ENCODE measurements around the gene XRCC3.

XRCC3 gene

DNA sequence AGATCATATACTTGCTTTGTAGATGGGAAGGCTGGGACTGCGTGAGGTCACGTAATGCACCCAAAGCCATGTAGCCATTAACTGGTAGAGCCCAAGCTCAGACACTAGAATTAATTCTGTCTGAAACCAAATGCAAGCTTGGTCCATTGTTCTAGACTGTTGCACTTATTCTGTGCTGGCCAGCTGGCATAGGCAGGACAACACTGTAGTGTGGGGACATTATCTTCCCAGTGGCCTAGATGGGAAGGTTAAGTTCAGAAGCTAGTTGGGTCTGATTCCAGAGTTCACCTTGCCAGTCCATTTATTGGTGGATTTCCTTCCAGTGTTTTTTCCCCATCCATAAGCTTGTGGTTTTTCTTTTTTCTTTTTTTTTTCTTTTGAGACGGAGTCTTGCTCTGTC lies 47.1 kb downstream of the XRCC3 start:
- no peaks in the 10 kb centered on the region for H3K9me3 ChIP-seq (ENCODE audit: control insufficient read depth, low read length)
- no peak overlapping the region for H3K27ac ChIP-seq (ENCODE audit: insufficient read depth, low read depth, low read length, poor library complexity, severe bottlenecking)
- no peaks in the 10 kb centered on the region for H3K27me3 ChIP-seq (ENCODE audit: control insufficient read depth, insufficient read depth, low read length, poor library complexity, severe bottlenecking)
- 95 to 96% methylated on average over 3 of the region's 3 CpGs for WGBS, 2 experiments
- H3K4me1 ChIP-seq (ENCODE audit: control insufficient read depth, insufficient read depth, low read length), result no peaks in the 10 kb centered on the region
- no peak overlapping the region for H3K4me3 ChIP-seq (ENCODE audit: insufficient read depth, low read depth, low read length)
- peaks cover 42% of the 10 kb centered on the region for H3K36me3 ChIP-seq (ENCODE audit: control insufficient read depth, insufficient read depth, low read length)

DNA sequence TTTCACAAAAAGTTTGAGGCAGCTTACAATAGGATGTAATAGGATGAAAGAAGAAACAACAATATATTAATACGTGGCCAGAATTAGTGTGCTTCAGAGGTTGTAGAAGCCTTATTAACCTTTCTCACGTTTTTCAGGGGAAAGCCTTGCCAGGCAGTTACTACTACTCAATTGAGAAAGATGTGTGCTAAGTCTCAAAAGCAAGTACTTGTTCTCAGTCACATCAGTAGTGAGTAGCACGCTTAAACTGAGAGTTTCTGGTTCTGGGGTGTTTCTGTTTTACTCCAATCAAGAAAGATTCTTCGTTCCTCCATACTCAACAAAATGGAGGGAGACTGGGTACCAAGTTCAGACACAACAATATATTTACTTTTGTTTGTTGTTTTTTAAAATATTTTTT lies 47.6 kb downstream of the XRCC3 start:
- Histone ChIP-seq H3K4me1 (ENCODE audit: control insufficient read depth, insufficient read depth, low read length) (no peaks in the 10 kb centered on the region), H3K27me3 (ENCODE audit: control insufficient read depth, insufficient read depth, low read length, poor library complexity, severe bottlenecking) (no peaks in the 10 kb centered on the region), H3K4me3 (ENCODE audit: insufficient read depth, low read depth, low read length) (no peak overlapping the region), H3K36me3 (ENCODE audit: control insufficient read depth, insufficient read depth, low read length) (peaks cover 47% of the 10 kb centered on the region), H3K9me3 (ENCODE audit: control insufficient read depth, low read length) (no peaks in the 10 kb centered on the region), H3K27ac (ENCODE audit: insufficient read depth, low read depth, low read length, poor library complexity, severe bottlenecking) (no peak overlapping the region)
- WGBS, 2 experiments, result 94 to 98% methylated on average over 3 to 4 of the region's 4 CpGs

- 94 to 95% methylated on average over 13 of the region's 13 CpGs for WGBS, 2 experiments
- Histone ChIP-seq H3K4me1 (ENCODE audit: control insufficient read depth, insufficient read depth, low read length) (no peaks in the 10 kb centered on the region), H3K36me3 (ENCODE audit: control insufficient read depth, insufficient read depth, low read length) (peaks cover 37% of the 10 kb centered on the region), H3K27ac (ENCODE audit: insufficient read depth, low read depth, low read length, poor library complexity, severe bottlenecking) (no peak overlapping the region), H3K4me3 (ENCODE audit: insufficient read depth, low read depth, low read length) (no peak overlapping the region), H3K9me3 (ENCODE audit: control insufficient read depth, low read length) (no peaks in the 10 kb centered on the region), H3K27me3 (ENCODE audit: control insufficient read depth, insufficient read depth, low read length, poor library complexity, severe bottlenecking) (no peaks in the 10 kb centered on the region)
Observed at GRCh38 chr14:103663506-103663905, 51.7 kb downstream of the XRCC3 start.

DNA sequence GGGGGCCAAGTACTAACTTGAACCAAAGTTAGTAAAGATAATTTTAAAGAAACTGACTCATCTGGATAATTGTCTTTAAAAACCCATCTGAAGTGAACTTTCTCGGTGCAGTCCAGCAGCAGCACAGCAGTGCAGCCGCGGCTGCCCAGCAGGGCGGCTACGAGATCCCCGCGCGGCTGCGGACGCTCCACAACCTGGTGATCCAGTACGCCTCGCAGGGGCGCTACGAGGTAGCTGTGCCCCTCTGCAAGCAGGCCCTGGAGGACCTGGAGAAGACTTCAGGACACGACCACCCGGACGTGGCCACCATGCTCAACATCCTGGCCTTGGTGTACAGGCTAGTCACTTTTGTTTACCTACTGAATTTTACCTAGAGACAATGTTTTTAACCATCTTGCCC lies 52.7 kb downstream of the XRCC3 start:
- WGBS, 2 experiments, result 95 to 96% methylated on average over 17 of the region's 17 CpGs
- Histone ChIP-seq H3K4me3 (ENCODE audit: insufficient read depth, low read depth, low read length) (no peak overlapping the region), H3K27me3 (ENCODE audit: control insufficient read depth, insufficient read depth, low read length, poor library complexity, severe bottlenecking) (no peaks in the 10 kb centered on the region), H3K36me3 (ENCODE audit: control insufficient read depth, insufficient read depth, low read length) (peaks cover 42% of the 10 kb centered on the region), H3K27ac (ENCODE audit: insufficient read depth, low read depth, low read length, poor library complexity, severe bottlenecking) (no peak overlapping the region), H3K4me1 (ENCODE audit: control insufficient read depth, insufficient read depth, low read length) (no peaks in the 10 kb centered on the region), H3K9me3 (ENCODE audit: control insufficient read depth, low read length) (no peaks in the 10 kb centered on the region)

DNA sequence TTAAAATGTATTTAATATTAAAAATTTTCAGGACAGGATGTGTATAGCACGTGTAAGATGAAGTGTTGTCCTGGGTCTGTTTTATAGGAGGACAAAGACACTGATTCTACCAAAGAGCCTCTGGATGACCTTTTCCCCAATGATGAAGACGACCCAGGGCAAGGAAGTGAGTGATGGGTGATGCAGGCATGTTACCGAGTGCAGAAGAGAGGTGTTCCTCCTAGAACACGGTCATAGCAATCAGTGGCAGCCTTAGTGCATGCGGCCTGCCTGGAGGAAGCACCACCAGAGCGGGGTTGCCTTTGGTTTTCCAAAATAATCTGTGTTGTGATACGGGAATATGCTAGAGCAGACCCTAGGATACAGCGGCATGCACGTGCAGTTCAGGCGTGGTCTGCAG lies 53.2 kb downstream of the XRCC3 start:
- H3K27me3 ChIP-seq (ENCODE audit: control insufficient read depth, insufficient read depth, low read length, poor library complexity, severe bottlenecking), result no peaks in the 10 kb centered on the region
- no peak overlapping the region for H3K4me3 ChIP-seq (ENCODE audit: insufficient read depth, low read depth, low read length)
- H3K27ac ChIP-seq (ENCODE audit: insufficient read depth, low read depth, low read length, poor library complexity, severe bottlenecking), result no peak overlapping the region
- WGBS, 2 experiments, result 97% methylated on average over 10 of the region's 10 CpGs
- no peaks in the 10 kb centered on the region for H3K9me3 ChIP-seq (ENCODE audit: control insufficient read depth, low read length)
- H3K4me1 ChIP-seq (ENCODE audit: control insufficient read depth, insufficient read depth, low read length), result no peaks in the 10 kb centered on the region
- peaks cover 46% of the 10 kb centered on the region for H3K36me3 ChIP-seq (ENCODE audit: control insufficient read depth, insufficient read depth, low read length)

GRCh38 chr14:103659631-103660030 lies 55.6 kb downstream of the XRCC3 start:
- no peak overlapping the region for H3K27ac ChIP-seq (ENCODE audit: insufficient read depth, low read depth, low read length, poor library complexity, severe bottlenecking)
- H3K27me3 ChIP-seq (ENCODE audit: control insufficient read depth, insufficient read depth, low read length, poor library complexity, severe bottlenecking), result no peaks in the 10 kb centered on the region
- no peak overlapping the region for H3K4me3 ChIP-seq (ENCODE audit: insufficient read depth, low read depth, low read length)
- H3K9me3 ChIP-seq (ENCODE audit: control insufficient read depth, low read length), result no peaks in the 10 kb centered on the region
- 94 to 98% methylated on average over 7 of the region's 7 CpGs for WGBS, 2 experiments
- H3K4me1 ChIP-seq (ENCODE audit: control insufficient read depth, insufficient read depth, low read length), result no peaks in the 10 kb centered on the region
- peaks cover 69% of the 10 kb centered on the region for H3K36me3 ChIP-seq (ENCODE audit: control insufficient read depth, insufficient read depth, low read length)

- WGBS, 2 experiments, result 95 to 96% methylated on average over 13 of the region's 13 CpGs
- Histone ChIP-seq H3K36me3 (ENCODE audit: control insufficient read depth, insufficient read depth, low read length) (peaks cover 57% of the 10 kb centered on the region), H3K9me3 (ENCODE audit: control insufficient read depth, low read length) (no peaks in the 10 kb centered on the region), H3K4me1 (ENCODE audit: control insufficient read depth, insufficient read depth, low read length) (no peaks in the 10 kb centered on the region), H3K27me3 (ENCODE audit: control insufficient read depth, insufficient read depth, low read length, poor library complexity, severe bottlenecking) (no peaks in the 10 kb centered on the region), H3K27ac (ENCODE audit: insufficient read depth, low read depth, low read length, poor library complexity, severe bottlenecking) (no peak overlapping the region), H3K4me3 (ENCODE audit: insufficient read depth, low read depth, low read length) (no peak overlapping the region)
Observed at GRCh38 chr14:103657471-103657870, 57.8 kb downstream of the XRCC3 start.

DNA sequence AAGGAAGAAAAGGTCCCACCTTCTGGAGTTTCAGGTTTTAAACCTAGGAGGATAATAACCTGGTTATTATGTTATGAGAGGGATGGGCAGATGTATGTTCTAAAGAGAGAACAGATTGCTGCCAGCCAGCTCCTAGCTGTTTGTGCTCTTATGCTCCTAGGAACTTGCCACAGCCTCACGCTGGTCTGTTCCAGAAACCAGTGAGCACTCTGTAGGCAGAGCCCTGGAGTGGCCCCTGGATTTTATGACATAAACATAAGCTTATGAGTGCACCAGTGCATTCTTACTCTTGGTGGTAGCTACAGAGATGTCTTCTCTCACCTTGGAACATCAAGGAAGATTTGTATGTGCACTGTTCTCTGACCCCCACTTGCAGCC lies 58.5 kb downstream of the XRCC3 start:
- 95 to 97% methylated on average over 1 of the region's 1 CpG for WGBS, 2 experiments
- Histone ChIP-seq H3K9me3 (ENCODE audit: control insufficient read depth, low read length) (no peaks in the 10 kb centered on the region), H3K27me3 (ENCODE audit: control insufficient read depth, insufficient read depth, low read length, poor library complexity, severe bottlenecking) (no peaks in the 10 kb centered on the region), H3K36me3 (ENCODE audit: control insufficient read depth, insufficient read depth, low read length) (peaks cover 52% of the 10 kb centered on the region), H3K4me1 (ENCODE audit: control insufficient read depth, insufficient read depth, low read length) (no peaks in the 10 kb centered on the region), H3K4me3 (ENCODE audit: insufficient read depth, low read depth, low read length) (no peak overlapping the region), H3K27ac (ENCODE audit: insufficient read depth, low read depth, low read length, poor library complexity, severe bottlenecking) (no peak overlapping the region)

- Histone ChIP-seq H3K4me3 (ENCODE audit: insufficient read depth, low read depth, low read length) (no peak overlapping the region), H3K9me3 (ENCODE audit: control insufficient read depth, low read length) (no peaks in the 10 kb centered on the region), H3K4me1 (ENCODE audit: control insufficient read depth, insufficient read depth, low read length) (no peaks in the 10 kb centered on the region), H3K36me3 (ENCODE audit: control insufficient read depth, insufficient read depth, low read length) (peaks cover 52% of the 10 kb centered on the region), H3K27me3 (ENCODE audit: control insufficient read depth, insufficient read depth, low read length, poor library complexity, severe bottlenecking) (no peaks in the 10 kb centered on the region), H3K27ac (ENCODE audit: insufficient read depth, low read depth, low read length, poor library complexity, severe bottlenecking) (no peak overlapping the region)
- 94 to 96% methylated on average over 4 of the region's 4 CpGs for WGBS, 2 experiments
Observed at GRCh38 chr14:103656031-103656755, 59.1 kb downstream of the XRCC3 start.

- Histone ChIP-seq H3K36me3 (ENCODE audit: control insufficient read depth, insufficient read depth, low read length) (peaks cover 44% of the 10 kb centered on the region), H3K4me3 (ENCODE audit: insufficient read depth, low read depth, low read length) (no peak overlapping the region), H3K9me3 (ENCODE audit: control insufficient read depth, low read length) (no peaks in the 10 kb centered on the region), H3K27me3 (ENCODE audit: control insufficient read depth, insufficient read depth, low read length, poor library complexity, severe bottlenecking) (no peaks in the 10 kb centered on the region), H3K4me1 (ENCODE audit: control insufficient read depth, insufficient read depth, low read length) (no peaks in the 10 kb centered on the region), H3K27ac (ENCODE audit: insufficient read depth, low read depth, low read length, poor library complexity, severe bottlenecking) (no peak overlapping the region)
- WGBS, 2 experiments, result 93 to 94% methylated on average over 6 of the region's 6 CpGs
Observed at GRCh38 chr14:103654619-103655018, 60.6 kb downstream of the XRCC3 start.

DNA sequence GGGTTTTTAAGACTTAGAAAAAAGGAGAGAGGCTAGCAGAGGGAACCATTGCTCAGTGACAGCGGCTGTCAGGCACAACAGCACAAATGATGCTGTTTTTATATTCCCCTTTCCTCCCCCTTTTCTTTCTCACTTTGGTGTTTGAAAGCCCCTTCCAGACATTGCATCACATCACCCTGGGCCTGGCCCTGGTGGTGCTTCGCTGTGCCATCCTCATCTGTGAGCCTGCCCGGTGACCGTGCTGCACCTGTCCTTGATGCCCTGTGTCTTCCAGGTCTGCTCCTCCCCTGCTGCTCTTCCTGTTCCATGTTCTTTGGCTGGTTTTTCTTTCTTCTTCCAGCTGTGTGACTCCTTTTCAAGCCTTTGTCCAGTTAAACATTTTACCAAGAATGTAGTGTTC lies 61.4 kb downstream of the XRCC3 start:
- Histone ChIP-seq H3K9me3 (ENCODE audit: control insufficient read depth, low read length) (no peaks in the 10 kb centered on the region), H3K36me3 (ENCODE audit: control insufficient read depth, insufficient read depth, low read length) (peaks cover 40% of the 10 kb centered on the region), H3K27ac (ENCODE audit: insufficient read depth, low read depth, low read length, poor library complexity, severe bottlenecking) (no peak overlapping the region)

More for the DNA sequence above, 61.4 kb downstream of the XRCC3 start:
- Histone ChIP-seq H3K27me3 (ENCODE audit: control insufficient read depth, insufficient read depth, low read length, poor library complexity, severe bottlenecking) (no peaks in the 10 kb centered on the region), H3K4me3 (ENCODE audit: insufficient read depth, low read depth, low read length) (no peak overlapping the region), H3K4me1 (ENCODE audit: control insufficient read depth, insufficient read depth, low read length) (no peaks in the 10 kb centered on the region)
- 88 to 96% methylated on average over 4 of the region's 4 CpGs for WGBS, 2 experiments

Measured in ectodermal cell (in vitro differentiated cells).